ENCODE results near the gene GABRB2. TPM values are rescaled to one million over a fixed set of nuclear protein-coding genes. Genes with fewer than 3 reads are reported as not detected.

GABRB2 gene
- total RNA-seq, 1 donor from 2014 or later, result 0.20 TPM

GRCh38 chr5:161414896-161415295 is 131.6 kb downstream of the GABRB2 start:
- no peak overlapping the region for H3K4me3 ChIP-seq (ENCODE audit: insufficient read depth, low read depth, low read length)
- H4K20me1 ChIP-seq (ENCODE audit: insufficient read depth, low read length), result no peaks in the 10 kb centered on the region
- no peaks in the 10 kb centered on the region for H3K9me3 ChIP-seq (ENCODE audit: insufficient read depth, low read depth, low read length)
- Mint-ChIP-seq H3K27ac (ENCODE audit: unreplicated experiment) (no peak overlapping the region), H3K36me3 (ENCODE audit: low read depth, unreplicated experiment) (no peaks in the 10 kb centered on the region), H3K27me3 (ENCODE audit: low read depth, unreplicated experiment) (no peaks in the 10 kb centered on the region), H3K4me3 (ENCODE audit: unreplicated experiment) (no peak overlapping the region), H3K9me3 (ENCODE audit: unreplicated experiment) (no peaks in the 10 kb centered on the region), H3K4me1 (ENCODE audit: low read depth, unreplicated experiment) (peaks cover 6% of the 10 kb centered on the region)
- H2AFZ ChIP-seq (ENCODE audit: low read depth, low read length), result no peak overlapping the region
- FAIRE-seq (no peak), DNase-seq (ENCODE audit: low read depth) (no peak)
- H3K9ac ChIP-seq (ENCODE audit: low read length), result no peak overlapping the region
- no peak overlapping the region for H3K27ac ChIP-seq (ENCODE audit: low read depth, low read length)
- TF ChIP-seq CTCF (IDR thresholded peaks at IDR 0.05; ENCODE audit: insufficient read depth, low read depth, low read length), result no peak
- no peak for TF ChIP-seq EZH2 (IDR thresholded peaks at IDR 0.05; ENCODE audit: insufficient read depth, low read length)
- no peak overlapping the region for H3K4me2 ChIP-seq (ENCODE audit: low read length)
- no peaks in the 10 kb centered on the region for H3K79me2 ChIP-seq (ENCODE audit: insufficient read depth, low read length)
- H3K4me1 ChIP-seq (ENCODE audit: insufficient read depth, low read length), result no peaks in the 10 kb centered on the region
- no peaks in the 10 kb centered on the region for H3K27me3 ChIP-seq (ENCODE audit: insufficient read depth, low read length)
- H3K36me3 ChIP-seq (ENCODE audit: insufficient read depth, low read length), result no peaks in the 10 kb centered on the region

GRCh38 chr5:161414037-161414436 is 132.5 kb downstream of the GABRB2 start:
- Histone ChIP-seq H3K9me3 (ENCODE audit: insufficient read depth, low read depth, low read length) (no peaks in the 10 kb centered on the region), H3K79me2 (ENCODE audit: insufficient read depth, low read length) (no peaks in the 10 kb centered on the region), H4K20me1 (ENCODE audit: insufficient read depth, low read length) (no peaks in the 10 kb centered on the region), H3K4me2 (ENCODE audit: low read length) (no peak overlapping the region), H3K9ac (ENCODE audit: low read length) (no peak overlapping the region), H3K4me3 (ENCODE audit: insufficient read depth, low read depth, low read length) (no peak overlapping the region), H3K4me1 (ENCODE audit: insufficient read depth, low read length) (no peaks in the 10 kb centered on the region), H3K27me3 (ENCODE audit: insufficient read depth, low read length) (no peaks in the 10 kb centered on the region), H3K36me3 (ENCODE audit: insufficient read depth, low read length) (no peaks in the 10 kb centered on the region), H2AFZ (ENCODE audit: low read depth, low read length) (no peak overlapping the region), H3K27ac (ENCODE audit: low read depth, low read length) (no peak overlapping the region)
- Mint-ChIP-seq H3K27me3 (ENCODE audit: low read depth, unreplicated experiment) (no peaks in the 10 kb centered on the region), H3K27ac (ENCODE audit: unreplicated experiment) (no peak overlapping the region), H3K9me3 (ENCODE audit: unreplicated experiment) (no peaks in the 10 kb centered on the region), H3K36me3 (ENCODE audit: low read depth, unreplicated experiment) (no peaks in the 10 kb centered on the region), H3K4me1 (ENCODE audit: low read depth, unreplicated experiment) (peaks cover 6% of the 10 kb centered on the region), H3K4me3 (ENCODE audit: unreplicated experiment) (no peak overlapping the region)
- FAIRE-seq (no peak), DNase-seq (ENCODE audit: low read depth) (no peak)
- TF ChIP-seq EZH2 (IDR thresholded peaks at IDR 0.05; ENCODE audit: insufficient read depth, low read length) (no peak), CTCF (IDR thresholded peaks at IDR 0.05; ENCODE audit: insufficient read depth, low read depth, low read length) (no peak)

GRCh38 chr5:161412792-161413191 is 133.7 kb downstream of the GABRB2 start:
- no peak for FAIRE-seq

More at GRCh38 chr5:161412792-161413191, 133.7 kb downstream of the GABRB2 start:
- no peaks in the 10 kb centered on the region for H4K20me1 ChIP-seq (ENCODE audit: insufficient read depth, low read length)
- peaks cover 6% of the 10 kb centered on the region for H3K4me1 Mint-ChIP-seq (ENCODE audit: low read depth, unreplicated experiment)
- H3K36me3 ChIP-seq (ENCODE audit: insufficient read depth, low read length), result no peaks in the 10 kb centered on the region
- no peak overlapping the region for H2AFZ ChIP-seq (ENCODE audit: low read depth, low read length)
- H3K27ac ChIP-seq (ENCODE audit: low read depth, low read length), result no peak overlapping the region
- H3K27me3 ChIP-seq (ENCODE audit: insufficient read depth, low read length), result no peaks in the 10 kb centered on the region
- H3K4me3 ChIP-seq (ENCODE audit: insufficient read depth, low read depth, low read length), result no peak overlapping the region
- no peak overlapping the region for H3K4me3 Mint-ChIP-seq (ENCODE audit: unreplicated experiment)
- H3K27ac Mint-ChIP-seq (ENCODE audit: unreplicated experiment), result no peak overlapping the region
- H3K79me2 ChIP-seq (ENCODE audit: insufficient read depth, low read length), result no peaks in the 10 kb centered on the region
- TF ChIP-seq EZH2 (IDR thresholded peaks at IDR 0.05; ENCODE audit: insufficient read depth, low read length), result no peak
- no peak for TF ChIP-seq CTCF (IDR thresholded peaks at IDR 0.05; ENCODE audit: insufficient read depth, low read depth, low read length)
- H3K9me3 ChIP-seq (ENCODE audit: insufficient read depth, low read depth, low read length), result no peaks in the 10 kb centered on the region
- H3K36me3 Mint-ChIP-seq (ENCODE audit: low read depth, unreplicated experiment), result no peaks in the 10 kb centered on the region
- H3K9me3 Mint-ChIP-seq (ENCODE audit: unreplicated experiment), result no peaks in the 10 kb centered on the region
- no peak for DNase-seq (ENCODE audit: low read depth)
- no peak overlapping the region for H3K9ac ChIP-seq (ENCODE audit: low read length)
- no peaks in the 10 kb centered on the region for H3K4me1 ChIP-seq (ENCODE audit: insufficient read depth, low read length)
- no peaks in the 10 kb centered on the region for H3K27me3 Mint-ChIP-seq (ENCODE audit: low read depth, unreplicated experiment)
- no peak overlapping the region for H3K4me2 ChIP-seq (ENCODE audit: low read length)

All from astrocyte (in vitro differentiated cells and primary cell).